Left lung (tissue), 10 donors: ENCODE results near the gene AGAP1. TPM values are rescaled to one million over a fixed set of nuclear protein-coding genes. Genes with fewer than 3 reads are reported as not detected.
"Not testable (repeated sequence)": the region's sequence is repeated elsewhere in the genome, so short reads cannot be mapped to it uniquely, and the experiment has no call there.

Experiments
- ATAC-seq: fragments of 200-7000 bp; cut with Tn5 transposase; one replicate; pipeline ENCODE4 v1.9.1; 2020; ENCODE audit warnings: moderate library complexity
- DNase-seq, 4 donors: peaks; one replicate each; pipeline ENCODE4 v3.0.0-alpha.2; 2013 to 2020
- H3K27ac ChIP-seq, 2 donors: fragments of 200-600 bp; sonication (generic) in 1 of 2; one replicate each; pipeline versions ENCODE4 v1.5.0 to v1.8.0; 2020 to 2021
- H3K27me3 ChIP-seq, 2 donors: fragments of 200-600 bp; sonication (generic) in 1 of 2; one replicate each; pipeline versions ENCODE4 v1.5.0 to v1.8.0; 2020 to 2021
- H3K36me3 ChIP-seq, 2 donors: fragments of 200-600 bp; sonication (generic) in 1 of 2; one replicate each; pipeline versions ENCODE4 v1.5.0 to v1.8.0; 2020 to 2021
- H3K4me1 ChIP-seq, 2 donors: fragments of 200-600 bp; one replicate each; pipeline ENCODE4 v1.8.0; 2021
- H3K4me3 ChIP-seq, 2 donors: fragments of 200-600 bp; sonication (generic) in 1 of 2; one replicate each; pipeline versions ENCODE4 v1.5.0 to v1.8.0; 2020 to 2021; ENCODE audit warnings: mild to moderate bottlenecking in 1 of 2
- H3K9me3 ChIP-seq, 2 donors: fragments of 200-600 bp; sonication (generic) in 1 of 2; one replicate each; pipeline versions ENCODE4 v1.5.0 to v1.8.0; 2020 to 2021
- intact Hi-C, 2 donors: fragments of 100-400 bp; cut with DNase I; formaldehyde crosslinking; loops; one replicate each; pipeline versions ENCODE4 v1.11.2 to v1.14.2; 2022
- polyA plus RNA-seq, 6 donors: library from polyadenylated mRNA; unstranded; fragments of 120-200 nt; gene quantifications; one replicate each; pipeline ENCODE4 v1.2.1, GENCODE V29; 2013; ENCODE audit not compliant: insufficient read length in 6 of 6
- total RNA-seq, 2 donors: library from RNA; stranded (reverse); fragmentation: NEBNext Ultra II Directional; extraction: Animal tissue kit (Norgen Biotek cat#: 25700); gene quantifications; one replicate each; pipeline ENCODE4 v1.2.1, GENCODE V29; 2021
- TF ChIP-seq, protein P1 (sequence below), 2 donors: fragments of 200-600 bp; sonication (generic) in 1 of 2; IDR thresholded peaks; one replicate each; pipeline versions ENCODE4 v1.5.0 to v1.8.0; 2021; ENCODE audit warnings: antibody characterized with exemption in 2 of 2
- donor health status: DM: no; HTN: yes; CAD: no.
- donor health status: DM: no; HTN: no; CAD: no.

AGAP1 gene
- total and polyA plus RNA-seq, 8 donors = 13.1 to 25.4 (median 22.4) TPM

DNA sequence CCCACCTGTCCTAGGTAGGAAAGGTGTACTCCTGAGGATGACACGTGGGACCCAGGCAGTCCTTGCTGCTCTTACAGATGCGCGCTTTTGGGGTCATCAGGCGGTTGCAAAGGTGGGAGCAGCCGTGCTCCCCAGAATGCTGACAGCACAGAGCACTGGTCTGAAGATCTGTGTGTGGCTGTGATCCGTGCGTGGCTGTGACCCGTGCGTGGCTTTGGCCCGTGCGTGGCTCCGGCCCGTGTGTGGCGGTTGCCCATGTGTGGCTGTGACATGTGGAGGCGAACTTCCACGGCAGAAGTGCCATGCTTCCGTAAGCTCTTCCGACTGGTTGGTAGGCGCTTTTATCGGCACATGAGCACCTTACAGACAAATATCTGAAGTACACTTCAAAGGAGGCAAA, 270.0 kb downstream of the AGAP1 start:
- Histone ChIP-seq H3K36me3 (no peaks in the 10 kb centered on the region), H3K27ac (no peak overlapping the region), H3K4me1 (peaks cover 0 to 3% of the 10 kb centered on the region in 2 donors), H3K4me3 (no peak overlapping the region), H3K27me3 (no peaks in the 10 kb centered on the region), H3K9me3 (no peaks in the 10 kb centered on the region)
- DNase-seq (peak in 1 of 4 donors; percentile 30), ATAC-seq (peak; percentile 61)
- TF ChIP-seq, protein P1, sequence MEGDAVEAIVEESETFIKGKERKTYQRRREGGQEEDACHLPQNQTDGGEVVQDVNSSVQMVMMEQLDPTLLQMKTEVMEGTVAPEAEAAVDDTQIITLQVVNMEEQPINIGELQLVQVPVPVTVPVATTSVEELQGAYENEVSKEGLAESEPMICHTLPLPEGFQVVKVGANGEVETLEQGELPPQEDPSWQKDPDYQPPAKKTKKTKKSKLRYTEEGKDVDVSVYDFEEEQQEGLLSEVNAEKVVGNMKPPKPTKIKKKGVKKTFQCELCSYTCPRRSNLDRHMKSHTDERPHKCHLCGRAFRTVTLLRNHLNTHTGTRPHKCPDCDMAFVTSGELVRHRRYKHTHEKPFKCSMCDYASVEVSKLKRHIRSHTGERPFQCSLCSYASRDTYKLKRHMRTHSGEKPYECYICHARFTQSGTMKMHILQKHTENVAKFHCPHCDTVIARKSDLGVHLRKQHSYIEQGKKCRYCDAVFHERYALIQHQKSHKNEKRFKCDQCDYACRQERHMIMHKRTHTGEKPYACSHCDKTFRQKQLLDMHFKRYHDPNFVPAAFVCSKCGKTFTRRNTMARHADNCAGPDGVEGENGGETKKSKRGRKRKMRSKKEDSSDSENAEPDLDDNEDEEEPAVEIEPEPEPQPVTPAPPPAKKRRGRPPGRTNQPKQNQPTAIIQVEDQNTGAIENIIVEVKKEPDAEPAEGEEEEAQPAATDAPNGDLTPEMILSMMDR (IDR thresholded peaks at IDR 0.05) = no peak
- intact Hi-C loops = no loop called here

DNA sequence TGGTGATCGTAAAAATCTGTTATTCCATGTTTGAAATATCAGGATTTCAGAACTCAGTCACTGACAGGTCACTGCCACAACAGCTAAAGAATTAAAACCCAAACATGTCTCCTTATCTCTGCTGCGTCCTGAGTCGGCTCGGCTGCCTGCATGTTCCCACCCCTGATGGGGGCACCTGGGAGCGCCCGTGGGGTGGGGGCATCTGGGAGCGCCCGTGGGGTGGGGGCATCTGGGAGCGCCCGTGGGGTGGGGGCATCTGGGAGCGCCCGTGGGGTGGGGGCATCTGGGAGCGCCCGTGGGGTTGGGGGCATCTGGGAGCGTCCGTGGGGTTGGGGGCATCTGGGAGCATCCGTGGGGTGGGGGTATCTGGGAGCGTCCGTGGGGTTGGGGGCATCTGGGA, 270.6 kb downstream of the AGAP1 start:
- H3K27ac ChIP-seq, intact Hi-C loops, H3K4me3 ChIP-seq, ATAC-seq, H3K36me3 ChIP-seq, H3K27me3 ChIP-seq, DNase-seq, H3K9me3 ChIP-seq, H3K4me1 ChIP-seq: not testable (repeated sequence)

DNA sequence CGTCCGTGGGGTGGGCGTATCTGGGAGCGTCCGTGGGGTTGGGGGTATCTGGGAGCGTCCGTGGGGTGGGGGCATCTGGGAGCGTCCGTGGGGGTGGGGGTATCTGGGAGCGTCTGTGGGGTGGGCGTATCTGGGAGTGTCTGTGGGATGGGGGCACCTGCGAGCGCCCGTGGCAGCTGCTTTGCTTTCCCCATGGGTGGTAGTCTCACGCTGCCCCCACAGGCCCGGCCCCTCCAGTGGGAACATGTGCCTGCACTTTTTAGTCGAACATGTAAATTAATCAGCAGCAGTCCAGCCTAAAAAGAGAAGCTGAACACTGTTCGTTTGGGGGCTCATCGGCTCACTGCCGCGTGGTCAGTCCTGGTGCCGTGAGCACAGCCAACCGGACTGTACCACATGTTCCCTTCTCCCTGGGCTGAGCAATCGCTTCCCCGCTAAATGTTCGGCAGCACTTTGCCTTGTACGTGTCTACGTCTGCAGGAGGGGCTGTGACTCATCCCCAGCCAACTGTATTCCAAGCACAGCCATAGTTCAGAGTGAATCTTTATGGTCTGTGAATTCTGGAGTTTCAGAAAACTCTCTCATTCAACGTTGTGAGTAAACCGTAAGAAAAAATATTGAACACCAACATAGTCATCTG, 271.5 kb downstream of the AGAP1 start:
- DNase-seq (no peak), ATAC-seq (peak; percentile 8)
- no peaks in the 10 kb centered on the region for H3K27me3 ChIP-seq
- no peak overlapping the region for H3K4me3 ChIP-seq
- H3K27ac ChIP-seq = no peak overlapping the region
- H3K4me1 ChIP-seq = peaks cover 0 to 3% of the 10 kb centered on the region in 2 donors
- intact Hi-C loops = loop anchor here in 1 of 2 donors (5.0 kb wide), 1 partner anchor 417 kb away; no protein-coding TSS in a partner anchor
- TF ChIP-seq, protein P1 (IDR thresholded peaks at IDR 0.05) = no peak
- H3K9me3 ChIP-seq = no peaks in the 10 kb centered on the region
- H3K36me3 ChIP-seq = no peaks in the 10 kb centered on the region

DNA sequence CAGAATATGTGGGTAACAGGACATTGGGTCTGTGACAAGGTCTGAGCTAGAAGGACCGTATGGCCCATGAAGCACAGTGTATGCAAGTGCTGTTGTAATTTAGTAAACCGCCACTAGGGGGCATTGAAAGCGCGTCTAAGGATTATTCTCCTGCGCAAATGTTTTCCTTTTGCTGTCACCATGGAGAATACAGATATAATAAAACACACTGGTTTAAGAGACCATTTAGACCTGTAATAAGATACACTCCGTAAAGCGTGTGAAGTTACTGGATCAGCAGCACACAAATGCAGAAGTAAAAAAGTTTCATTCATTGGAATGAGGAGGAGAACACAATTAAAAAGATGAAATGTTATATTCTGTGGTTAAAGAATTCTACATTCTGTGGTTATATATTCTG, 272.4 kb downstream of the AGAP1 start:
- no peak overlapping the region for H3K4me3 ChIP-seq
- H3K27ac ChIP-seq = no peak overlapping the region
- no peaks in the 10 kb centered on the region for H3K9me3 ChIP-seq
- DNase-seq (peak in 2 of 4 donors; percentile 69 to 88), ATAC-seq (peak; percentile 94)
- H3K4me1 ChIP-seq = peaks cover 0 to 3% of the 10 kb centered on the region in 2 donors
- H3K27me3 ChIP-seq = no peaks in the 10 kb centered on the region
- no peaks in the 10 kb centered on the region for H3K36me3 ChIP-seq
- intact Hi-C loops = loop anchor here in 1 of 2 donors (5.0 kb wide), 1 partner anchor 416 kb away; no protein-coding TSS in a partner anchor
- TF ChIP-seq, protein P1 (IDR thresholded peaks at IDR 0.05) = peak; percentile 90 to 93

DNA sequence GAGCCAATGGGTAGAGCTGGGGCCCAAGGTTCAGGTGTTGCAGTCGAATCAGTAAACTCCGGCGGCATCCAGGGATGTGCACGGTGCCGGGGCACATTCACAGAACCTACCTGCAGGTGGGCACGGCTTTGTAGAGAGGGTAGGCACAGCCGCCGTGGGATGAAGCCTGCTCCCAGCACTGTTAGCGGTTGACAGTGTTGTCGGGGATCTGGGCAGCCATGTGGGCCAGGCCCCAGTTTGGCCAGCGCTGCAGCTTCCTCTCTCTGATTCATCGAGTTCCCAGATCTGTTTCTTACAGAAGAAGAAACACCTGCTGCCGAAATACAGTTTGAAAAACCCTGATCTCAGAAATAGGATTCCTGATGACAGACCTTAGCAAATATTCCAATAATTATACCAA, 274.8 kb downstream of the AGAP1 start:
- DNase-seq (no peak), ATAC-seq (no peak)
- no peak overlapping the region for H3K27ac ChIP-seq
- peaks cover 0 to 3% of the 10 kb centered on the region in 2 donors for H3K4me1 ChIP-seq
- H3K36me3 ChIP-seq = no peaks in the 10 kb centered on the region
- no peak overlapping the region for H3K4me3 ChIP-seq
- TF ChIP-seq, protein P1 (IDR thresholded peaks at IDR 0.05) = no peak
- H3K9me3 ChIP-seq = no peaks in the 10 kb centered on the region
- intact Hi-C loops = loop anchor here in 1 of 2 donors (5.0 kb wide), 1 partner anchor 414 kb away; no protein-coding TSS in a partner anchor
- no peaks in the 10 kb centered on the region for H3K27me3 ChIP-seq
